Measurements from ENCODE around the gene NCOA3. TPM values are rescaled to one million over a fixed set of nuclear protein-coding genes. Genes with fewer than 3 reads are reported as not detected.

NCOA3 gene
- polyA plus RNA-seq, 3 donors, result 13.5 to 21.8 (median 21.3) TPM

- Mint-ChIP-seq H3K27me3 (ENCODE audit: low read depth in 3 of 3) (peaks cover 0 to 6% (median 4%) of the 10 kb centered on the region in 3 donors), H3K4me3 (no peak overlapping the region), H3K27ac (no peak overlapping the region), H3K9me3 (no peaks in the 10 kb centered on the region), H3K36me3 (no peaks in the 10 kb centered on the region), H3K4me1 (peaks cover 30% of the 10 kb centered on the region)
- Histone ChIP-seq H3K27ac (ENCODE audit: low read depth in 1 of 2, low read length in 2 of 2) (no peak overlapping the region), H2AFZ (ENCODE audit: insufficient read depth, low read depth, low read length, poor library complexity, severe bottlenecking) (no peak overlapping the region), H3K79me2 (ENCODE audit: insufficient read depth, low read length) (no peaks in the 10 kb centered on the region), H3K9me3 (replicated peaks in 1 of 2; ENCODE audit: control insufficient read depth in 1 of 2, insufficient read depth in 1 of 2, low read length in 2 of 2) (no peaks in the 10 kb centered on the region), H3K4me3 (replicated peaks in 1 of 3; ENCODE audit: low read depth in 2 of 3, low read length in 3 of 3) (no peak overlapping the region), H3K36me3 (replicated peaks in 1 of 2; ENCODE audit: control insufficient read depth in 1 of 2, insufficient read depth in 2 of 2, low read length in 2 of 2) (no peaks in the 10 kb centered on the region), H3K27me3 (ENCODE audit: control insufficient read depth in 2 of 2, insufficient read depth in 2 of 2, low read length in 2 of 2) (no peaks in the 10 kb centered on the region), H3K4me1 (ENCODE audit: control insufficient read depth in 1 of 2, insufficient read depth in 2 of 2, low read length in 2 of 2) (peaks cover 20 to 25% of the 10 kb centered on the region in 2 donors), H3K9ac (ENCODE audit: insufficient read depth, low read length, poor library complexity, severe bottlenecking) (no peak overlapping the region), H4K20me1 (ENCODE audit: insufficient read depth, low read length) (no peaks in the 10 kb centered on the region), H3K4me2 (replicated peaks; ENCODE audit: extremely low read depth, low read length, poor library complexity, severe bottlenecking) (no peak overlapping the region)
- DNase-seq, result no peak
- 95% methylated on average over 2 of the region's 2 CpGs for WGBS (ENCODE audit: insufficient coverage)
- no peak for TF ChIP-seq CTCF (IDR thresholded peaks at IDR 0.05)
- intact Hi-C loops (cut with micrococcal nuclease), result no loop called here
These were observed 35.5 kb upstream of the NCOA3 start for GRCh38 chr20:47466213-47466612.

- Histone ChIP-seq H3K9me3 (replicated peaks in 1 of 2; ENCODE audit: control insufficient read depth in 1 of 2, insufficient read depth in 1 of 2, low read length in 2 of 2) (no peaks in the 10 kb centered on the region), H3K79me2 (ENCODE audit: insufficient read depth, low read length) (no peaks in the 10 kb centered on the region), H2AFZ (ENCODE audit: insufficient read depth, low read depth, low read length, poor library complexity, severe bottlenecking) (no peak overlapping the region), H3K27me3 (ENCODE audit: control insufficient read depth in 2 of 2, insufficient read depth in 2 of 2, low read length in 2 of 2) (no peaks in the 10 kb centered on the region), H3K27ac (ENCODE audit: low read depth in 1 of 2, low read length in 2 of 2) (no peak overlapping the region), H4K20me1 (ENCODE audit: insufficient read depth, low read length) (no peaks in the 10 kb centered on the region), H3K4me3 (replicated peaks in 1 of 3; ENCODE audit: low read depth in 2 of 3, low read length in 3 of 3) (no peak overlapping the region), H3K4me2 (replicated peaks; ENCODE audit: extremely low read depth, low read length, poor library complexity, severe bottlenecking) (no peak overlapping the region), H3K36me3 (replicated peaks in 1 of 2; ENCODE audit: control insufficient read depth in 1 of 2, insufficient read depth in 2 of 2, low read length in 2 of 2) (no peaks in the 10 kb centered on the region), H3K9ac (ENCODE audit: insufficient read depth, low read length, poor library complexity, severe bottlenecking) (no peak overlapping the region), H3K4me1 (ENCODE audit: control insufficient read depth in 1 of 2, insufficient read depth in 2 of 2, low read length in 2 of 2) (peaks cover 20 to 25% of the 10 kb centered on the region in 2 donors)
- H3K27me3 Mint-ChIP-seq (ENCODE audit: low read depth in 3 of 3), result peaks cover 0 to 6% (median 5%) of the 10 kb centered on the region in 3 donors
- peaks cover 30% of the 10 kb centered on the region for H3K4me1 Mint-ChIP-seq
- WGBS (ENCODE audit: insufficient coverage), result 100% methylated on average over 8 of the region's 15 CpGs
- intact Hi-C loops (cut with micrococcal nuclease), result no loop called here
- DNase-seq, result no peak
- H3K4me3 Mint-ChIP-seq, result no peak overlapping the region
- TF ChIP-seq CTCF (IDR thresholded peaks at IDR 0.05), result no peak
- H3K9me3 Mint-ChIP-seq, result no peaks in the 10 kb centered on the region
- H3K36me3 Mint-ChIP-seq, result no peaks in the 10 kb centered on the region
- H3K27ac Mint-ChIP-seq, result no peak overlapping the region
These were observed 34.8 kb upstream of the NCOA3 start for GRCh38 chr20:47466704-47467459.

All from CD14-positive monocyte (primary cell).